Ovary (tissue), 3 donors: ENCODE measurements around the gene ZNF398.

ENCODE experiments used
- CTCF ChIP-seq, 3 donors: fragments of 450-650 bp in 2 of 3; fragments of 200-600 bp in 1 of 3; IDR thresholded peaks; one replicate each; pipeline versions ENCODE4 v1.5.1 to v1.8.0; 2016 to 2022; ENCODE audit warnings: antibody characterized with exemption in 3 of 3, mild to moderate bottlenecking in 1 of 3
- POLR2A ChIP-seq: fragments of 450-650 bp; IDR thresholded peaks from one replicate; pipeline ENCODE4 v1.6.1; 2017; ENCODE audit warnings: antibody characterized with exemption, mild to moderate bottlenecking, moderate library complexity
- donor health status: DM: no; HTN: no; CAD: no.

GRCh38 chr7:149141893-149142292 lies 5.4 kb upstream of the ZNF398 start:
- no peak for TF ChIP-seq CTCF (IDR thresholded peaks at IDR 0.05)
- no peak for TF ChIP-seq POLR2A
